ENCODE results near the gene SLCO3A1. TPM values are rescaled to one million over a fixed set of nuclear protein-coding genes. Genes with fewer than 3 reads are reported as not detected.

SLCO3A1 gene
- total RNA-seq, 1 donor from 2014 or later, result 65.8 TPM

GRCh38 chr15:91988071-91988470, 134.6 kb downstream of the SLCO3A1 start:
- DNase-seq (ENCODE audit: extremely low spot score in 2 of 2), result no peak
- Histone ChIP-seq H3K9me3 (no peaks in the 10 kb centered on the region), H3K4me1 (peaks cover 15% of the 10 kb centered on the region), H3K27me3 (no peaks in the 10 kb centered on the region), H3K27ac (no peak overlapping the region), H3K4me3 (no peak overlapping the region), H3K36me3 (no peaks in the 10 kb centered on the region)
- TF ChIP-seq POLR2AphosphoS5 (IDR thresholded peaks at IDR 0.05; ENCODE audit: insufficient read depth in 1 of 2, low read depth in 1 of 2) (no peak), POLR2A (IDR thresholded peaks at IDR 0.05) (no peak)
- intact Hi-C loops (cut with DNase I), result no loop called here

- H3K4me1 ChIP-seq, result peaks cover 14% of the 10 kb centered on the region
- no peak for DNase-seq (ENCODE audit: extremely low spot score in 2 of 2)
- no peak overlapping the region for H3K4me3 ChIP-seq
- H3K36me3 ChIP-seq, result no peaks in the 10 kb centered on the region
- H3K27ac ChIP-seq, result no peak overlapping the region
- intact Hi-C loops (cut with DNase I), result no loop called here
- H3K27me3 ChIP-seq, result no peaks in the 10 kb centered on the region
- no peaks in the 10 kb centered on the region for H3K9me3 ChIP-seq
- TF ChIP-seq POLR2A (IDR thresholded peaks at IDR 0.05), result no peak
- no peak for TF ChIP-seq CTCF (IDR thresholded peaks at IDR 0.05)
- no peak for TF ChIP-seq POLR2AphosphoS5 (IDR thresholded peaks at IDR 0.05; ENCODE audit: insufficient read depth in 1 of 2, low read depth in 1 of 2)
These were observed 135.1 kb downstream of the SLCO3A1 start for GRCh38 chr15:91988655-91989054.

- Histone ChIP-seq H3K27ac (no peak overlapping the region), H3K4me3 (no peak overlapping the region), H3K9me3 (no peaks in the 10 kb centered on the region), H3K36me3 (no peaks in the 10 kb centered on the region), H3K27me3 (no peaks in the 10 kb centered on the region), H3K4me1 (peaks cover 9% of the 10 kb centered on the region)
- TF ChIP-seq CTCF (IDR thresholded peaks at IDR 0.05) (no peak), POLR2AphosphoS5 (IDR thresholded peaks at IDR 0.05; ENCODE audit: insufficient read depth in 1 of 2, low read depth in 1 of 2) (no peak), POLR2A (IDR thresholded peaks at IDR 0.05) (no peak)
- DNase-seq (ENCODE audit: extremely low spot score in 2 of 2), result no peak
- intact Hi-C loops (cut with DNase I), result no loop called here
These were observed 136.3 kb downstream of the SLCO3A1 start for GRCh38 chr15:91989821-91990220.

- no peak overlapping the region for H3K27ac ChIP-seq
- intact Hi-C loops (cut with DNase I), result no loop called here
- no peaks in the 10 kb centered on the region for H3K36me3 ChIP-seq
- no peak for TF ChIP-seq POLR2AphosphoS5 (IDR thresholded peaks at IDR 0.05; ENCODE audit: insufficient read depth in 1 of 2, low read depth in 1 of 2)
- no peak for TF ChIP-seq CTCF (IDR thresholded peaks at IDR 0.05)
- no peak for TF ChIP-seq POLR2A (IDR thresholded peaks at IDR 0.05)
- no peaks in the 10 kb centered on the region for H3K9me3 ChIP-seq
- H3K4me3 ChIP-seq, result no peak overlapping the region
- no peak for DNase-seq (ENCODE audit: extremely low spot score in 2 of 2)
- H3K27me3 ChIP-seq, result no peaks in the 10 kb centered on the region
- peaks cover 9% of the 10 kb centered on the region for H3K4me1 ChIP-seq
These were observed 139.4 kb downstream of the SLCO3A1 start for GRCh38 chr15:91992945-91993344.

GRCh38 chr15:91995146-91995545, 141.6 kb downstream of the SLCO3A1 start:
- H3K27ac ChIP-seq, result no peak overlapping the region
- no peaks in the 10 kb centered on the region for H3K9me3 ChIP-seq
- no peaks in the 10 kb centered on the region for H3K27me3 ChIP-seq
- intact Hi-C loops (cut with DNase I), result no loop called here
- no peak for DNase-seq (ENCODE audit: extremely low spot score in 2 of 2)
- peaks cover 9% of the 10 kb centered on the region for H3K4me1 ChIP-seq
- no peaks in the 10 kb centered on the region for H3K36me3 ChIP-seq
- TF ChIP-seq POLR2A (IDR thresholded peaks at IDR 0.05), result no peak
- TF ChIP-seq CTCF (IDR thresholded peaks at IDR 0.05), result no peak
- TF ChIP-seq POLR2AphosphoS5 (IDR thresholded peaks at IDR 0.05; ENCODE audit: insufficient read depth in 1 of 2, low read depth in 1 of 2), result no peak
- H3K4me3 ChIP-seq, result no peak overlapping the region
